Measurements from ENCODE around the gene OLIG2. TPM values are rescaled to one million over a fixed set of nuclear protein-coding genes. Genes with fewer than 3 reads are reported as not detected.

Gene OLIG2
- total and polyA plus RNA-seq, 7 donors, result not detected

- intact Hi-C loops (cut with DNase I), result no loop called here
- no peaks in the 10 kb centered on the region for H3K9me3 ChIP-seq
- WGBS, 2 donors, result 29 to 46% methylated on average over 10 of the region's 10 CpGs
- DNase-seq, result peak; percentile 37
- no peak overlapping the region for H3K4me3 ChIP-seq
- TF ChIP-seq POLR2A (IDR thresholded peaks at IDR 0.05), result no peak
- H3K27me3 ChIP-seq, result peaks cover 31 to 100% (median 98%) of the 10 kb centered on the region in 3 donors
- peaks cover 0 to 45% (median 35%) of the 10 kb centered on the region in 4 donors for H3K4me1 ChIP-seq
- no peaks in the 10 kb centered on the region for H3K36me3 ChIP-seq
- H3K27ac ChIP-seq, result no peak overlapping the region
Observed at GRCh38 chr21:33029975-33030461, 4.3 kb downstream of the OLIG2 start.

- Histone ChIP-seq H3K9me3 (no peaks in the 10 kb centered on the region), H3K27ac (no peak overlapping the region), H3K4me3 (no peak overlapping the region), H3K4me1 (peaks cover 0 to 39% (median 29%) of the 10 kb centered on the region in 4 donors), H3K27me3 (peaks cover 31 to 100% (median 95%) of the 10 kb centered on the region in 3 donors), H3K36me3 (no peaks in the 10 kb centered on the region)
- 34 to 47% methylated on average over 6 of the region's 6 CpGs for WGBS, 2 donors
- TF ChIP-seq POLR2AphosphoS5 (IDR thresholded peaks at IDR 0.05) (no peak), EP300 (IDR thresholded peaks at IDR 0.05) (no peak)
- DNase-seq, result no peak
- intact Hi-C loops (cut with DNase I), result no loop called here
Observed at GRCh38 chr21:33030633-33031032, 4.9 kb downstream of the OLIG2 start.

- WGBS, 2 donors, result 33 to 56% methylated on average over 10 of the region's 10 CpGs
- H3K4me1 ChIP-seq, result peaks cover 0 to 32% (median 23%) of the 10 kb centered on the region in 4 donors
- H3K4me3 ChIP-seq, result no peak overlapping the region
- DNase-seq, result peak; percentile 30
- H3K27me3 ChIP-seq, result peaks cover 29 to 97% (median 90%) of the 10 kb centered on the region in 3 donors
- intact Hi-C loops (cut with DNase I), result no loop called here
- no peaks in the 10 kb centered on the region for H3K36me3 ChIP-seq
- no peaks in the 10 kb centered on the region for H3K9me3 ChIP-seq
- no peak overlapping the region for H3K27ac ChIP-seq
- TF ChIP-seq POLR2AphosphoS5 (IDR thresholded peaks at IDR 0.05) (no peak), POLR2A (IDR thresholded peaks at IDR 0.05) (no peak), CTCF (IDR thresholded peaks at IDR 0.05) (no peak), EP300 (IDR thresholded peaks at IDR 0.05) (no peak)
Observed at GRCh38 chr21:33031152-33031911, 5.6 kb downstream of the OLIG2 start.

- H3K36me3 ChIP-seq, result no peaks in the 10 kb centered on the region
- H3K27ac ChIP-seq, result no peak overlapping the region
- WGBS, 2 donors, result 20 to 44% methylated on average over 10 of the region's 10 CpGs
- H3K27me3 ChIP-seq, result peaks cover 21 to 95% (median 85%) of the 10 kb centered on the region in 3 donors
- peak; percentile 34 for DNase-seq
- intact Hi-C loops (cut with DNase I), result no loop called here
- H3K4me3 ChIP-seq, result no peak overlapping the region
- no peaks in the 10 kb centered on the region for H3K9me3 ChIP-seq
- no peak for TF ChIP-seq POLR2A (IDR thresholded peaks at IDR 0.05)
- H3K4me1 ChIP-seq, result peaks cover 0 to 22% (median 19%) of the 10 kb centered on the region in 4 donors
Observed at GRCh38 chr21:33032434-33033047, 6.8 kb downstream of the OLIG2 start.

GRCh38 chr21:33033094-33033951, 7.6 kb downstream of the OLIG2 start:
- Histone ChIP-seq H3K4me1 (peaks cover 0 to 16% (median 12%) of the 10 kb centered on the region in 4 donors), H3K4me3 (no peak overlapping the region), H3K27me3 (peaks cover 17 to 93% (median 78%) of the 10 kb centered on the region in 3 donors), H3K36me3 (no peaks in the 10 kb centered on the region), H3K27ac (no peak overlapping the region), H3K9me3 (no peaks in the 10 kb centered on the region)
- TF ChIP-seq POLR2AphosphoS5 (IDR thresholded peaks at IDR 0.05) (no peak), POLR2A (IDR thresholded peaks at IDR 0.05) (no peak), CTCF (IDR thresholded peaks at IDR 0.05) (no peak), EP300 (IDR thresholded peaks at IDR 0.05) (no peak)
- DNase-seq, result peak; percentile 60
- intact Hi-C loops (cut with DNase I), result no loop called here
- WGBS, 2 donors, result 18 to 24% methylated on average over 76 of the region's 76 CpGs
